Measurements from ENCODE around the gene MEGF6. TPM values are rescaled to one million over a fixed set of nuclear protein-coding genes. Genes with fewer than 3 reads are reported as not detected.

MEGF6 gene
- total RNA-seq, 1 donor from 2014 or later = 1.7 TPM

DNA sequence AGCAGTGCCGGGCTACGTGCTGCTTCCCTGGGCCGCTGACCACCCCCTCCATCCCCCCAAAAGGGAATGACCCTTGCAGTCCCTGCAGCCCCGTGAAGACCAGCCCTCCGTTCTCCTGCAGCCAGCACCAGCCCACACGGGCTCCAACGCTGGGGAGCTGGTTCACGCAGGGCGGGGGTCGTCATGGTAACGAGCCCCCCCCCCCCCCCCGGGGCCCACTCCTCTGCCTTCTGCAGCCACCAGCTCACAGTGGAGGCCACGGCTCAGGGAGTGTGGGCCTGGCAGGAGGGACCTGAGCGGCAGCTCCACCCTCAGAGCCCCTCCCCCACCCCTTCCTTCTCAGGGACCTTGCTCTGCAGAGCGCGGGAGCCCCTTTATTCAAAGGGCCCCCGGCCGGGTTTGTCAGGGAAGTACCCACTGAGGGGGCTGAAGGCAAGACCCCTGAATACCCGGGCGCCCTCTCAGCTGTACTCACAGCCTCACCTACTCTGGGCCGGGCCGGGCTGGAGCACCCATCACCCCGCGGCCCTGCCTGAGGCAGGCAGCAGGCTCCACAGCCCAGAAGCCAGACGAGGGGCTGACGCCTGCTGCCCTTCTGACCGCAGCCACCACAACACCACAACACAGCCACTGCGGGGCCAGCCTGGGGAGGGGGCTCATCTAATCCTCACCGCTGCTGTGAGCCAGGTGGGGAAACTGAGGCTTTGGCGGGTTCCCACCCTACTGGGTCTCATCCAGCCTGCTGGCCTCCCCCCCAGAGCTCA, 12.6 kb downstream of the MEGF6 start:
- Mint-ChIP-seq H3K27me3 (ENCODE audit: low read depth) (no peaks in the 10 kb centered on the region), H3K9me3 (no peaks in the 10 kb centered on the region), H3K27ac (no peak overlapping the region), H3K4me1 (ENCODE audit: low read depth) (peaks cover 8% of the 10 kb centered on the region), H3K4me3 (ENCODE audit: low read depth) (no peak overlapping the region), H3K36me3 (ENCODE audit: low read depth) (no peaks in the 10 kb centered on the region)
- intact Hi-C loops (cut with micrococcal nuclease) = no loop called here
- no peak for DNase-seq (ENCODE audit: low spot score)

DNA sequence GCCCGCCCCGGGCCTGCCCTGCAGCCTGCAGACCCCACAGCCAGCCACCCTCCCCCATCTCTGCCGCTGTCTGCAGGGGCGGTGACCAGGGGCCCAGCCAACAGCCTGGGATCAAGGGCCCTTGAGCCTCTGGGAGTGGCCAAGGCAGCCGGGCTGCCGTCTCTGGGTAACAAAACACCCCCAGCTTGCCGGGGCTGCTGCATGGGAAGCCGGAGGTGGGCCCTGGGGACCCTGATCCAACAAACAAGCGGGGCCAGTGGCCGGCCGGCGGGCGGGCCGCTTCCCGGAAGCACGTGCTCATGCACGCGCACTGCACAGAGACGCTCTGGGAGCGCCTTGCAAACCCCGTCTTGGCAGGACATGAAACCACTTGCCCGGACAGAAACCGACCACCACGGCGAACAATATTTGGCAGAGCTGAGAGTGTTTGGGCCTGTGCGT, 13.2 kb downstream of the MEGF6 start:
- Mint-ChIP-seq H3K4me3 (ENCODE audit: low read depth) (no peak overlapping the region), H3K4me1 (ENCODE audit: low read depth) (peaks cover 8% of the 10 kb centered on the region), H3K9me3 (no peaks in the 10 kb centered on the region), H3K36me3 (ENCODE audit: low read depth) (no peaks in the 10 kb centered on the region), H3K27ac (no peak overlapping the region), H3K27me3 (ENCODE audit: low read depth) (no peaks in the 10 kb centered on the region)
- intact Hi-C loops (cut with micrococcal nuclease) = no loop called here
- no peak for DNase-seq (ENCODE audit: low spot score)

DNA sequence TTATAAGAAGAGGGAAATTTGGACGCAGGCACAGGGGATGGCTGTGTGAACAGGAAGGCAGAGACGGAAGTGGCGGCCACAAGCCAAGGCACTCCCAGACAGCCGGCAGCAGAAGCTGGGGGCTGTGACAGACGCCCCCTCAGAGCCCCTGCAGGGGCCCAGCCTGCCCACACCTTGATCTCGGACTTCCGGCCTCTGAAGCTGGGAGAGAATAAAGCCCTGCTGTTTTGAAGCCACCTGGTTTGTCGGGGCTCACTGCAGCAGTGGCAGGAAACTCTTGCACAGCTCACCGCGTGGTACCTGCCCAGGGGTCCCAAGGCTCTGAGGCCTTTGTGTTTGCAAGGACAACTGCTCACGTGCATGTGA, 13.7 kb downstream of the MEGF6 start:
- no peaks in the 10 kb centered on the region for H3K9me3 Mint-ChIP-seq
- no peaks in the 10 kb centered on the region for H3K27me3 Mint-ChIP-seq (ENCODE audit: low read depth)
- intact Hi-C loops (cut with micrococcal nuclease) = no loop called here
- H3K4me1 Mint-ChIP-seq (ENCODE audit: low read depth) = peaks cover 8% of the 10 kb centered on the region
- DNase-seq (ENCODE audit: low spot score) = no peak
- H3K36me3 Mint-ChIP-seq (ENCODE audit: low read depth) = no peaks in the 10 kb centered on the region
- no peak overlapping the region for H3K4me3 Mint-ChIP-seq (ENCODE audit: low read depth)
- no peak overlapping the region for H3K27ac Mint-ChIP-seq

DNA sequence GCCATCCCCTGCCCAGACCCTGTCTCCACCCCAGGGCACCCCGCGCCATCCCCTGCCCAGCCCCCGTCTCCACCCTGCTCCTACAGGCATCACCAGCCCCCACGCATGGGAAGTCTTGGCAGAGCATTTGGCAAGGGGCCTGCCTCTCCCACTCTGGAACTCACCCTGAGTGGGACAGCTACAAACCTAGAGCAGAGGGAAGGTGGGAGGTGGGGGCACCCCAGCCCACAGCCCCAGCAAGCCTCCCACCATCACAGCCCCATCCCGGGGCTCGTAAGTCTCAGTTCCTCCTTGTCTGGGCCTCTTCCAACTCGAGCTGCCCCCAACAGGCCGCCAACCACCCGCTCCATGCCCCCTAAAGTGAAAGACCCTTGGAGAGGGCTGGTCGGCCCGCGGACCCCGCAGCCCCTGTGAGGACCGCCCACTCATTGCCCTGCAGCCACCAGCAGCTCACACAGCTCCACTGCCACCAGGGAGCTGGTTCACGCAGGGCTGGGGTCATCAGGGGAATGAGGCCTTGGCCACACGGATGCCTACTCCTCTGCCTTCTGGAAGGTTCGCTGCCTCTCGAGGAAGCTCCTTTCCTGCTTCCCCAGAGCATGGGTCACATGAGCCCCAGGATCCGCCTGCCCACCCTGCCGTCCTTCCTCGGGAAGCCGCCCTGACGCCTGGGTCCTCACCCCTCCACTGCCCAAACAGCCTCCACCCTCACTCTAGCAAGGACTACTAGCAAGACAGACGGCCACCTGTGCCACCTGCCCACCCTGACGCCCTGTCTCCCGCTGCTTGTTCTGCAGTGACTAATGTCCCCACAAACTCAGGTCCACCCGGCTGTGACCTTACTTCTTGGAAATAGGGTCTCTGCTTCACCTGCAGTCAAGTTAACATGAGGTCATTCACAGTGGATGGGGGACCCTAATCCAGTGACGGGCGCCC, 14.4 kb downstream of the MEGF6 start:
- no peak for DNase-seq (ENCODE audit: low spot score)
- Mint-ChIP-seq H3K4me3 (ENCODE audit: low read depth) (no peak overlapping the region), H3K9me3 (no peaks in the 10 kb centered on the region), H3K36me3 (ENCODE audit: low read depth) (no peaks in the 10 kb centered on the region), H3K27me3 (ENCODE audit: low read depth) (no peaks in the 10 kb centered on the region), H3K27ac (no peak overlapping the region), H3K4me1 (ENCODE audit: low read depth) (peaks cover 8% of the 10 kb centered on the region)
- intact Hi-C loops (cut with micrococcal nuclease) = no loop called here

DNA sequence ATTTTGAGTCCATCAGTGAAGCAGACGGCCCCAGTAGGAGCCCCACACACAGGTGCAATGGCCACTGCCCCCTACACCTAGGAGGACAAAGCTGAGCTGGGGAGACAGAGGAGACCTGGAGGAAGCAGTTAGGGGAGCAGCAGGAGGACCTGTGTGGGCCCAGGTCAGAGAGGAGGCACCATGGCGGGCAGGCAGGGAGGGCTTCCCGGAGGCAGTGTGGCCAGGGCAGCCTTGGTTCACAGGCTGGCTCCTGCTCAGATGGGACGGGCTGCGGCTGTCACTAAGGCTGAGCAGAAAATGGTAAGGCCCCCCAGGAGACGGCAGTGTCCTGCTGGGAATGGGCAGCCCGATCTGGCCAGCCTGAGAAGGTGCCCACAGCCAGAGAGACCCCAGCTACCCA, 15.4 kb downstream of the MEGF6 start:
- Mint-ChIP-seq H3K27me3 (ENCODE audit: low read depth) (no peaks in the 10 kb centered on the region), H3K36me3 (ENCODE audit: low read depth) (no peaks in the 10 kb centered on the region), H3K4me1 (ENCODE audit: low read depth) (peaks cover 8% of the 10 kb centered on the region), H3K4me3 (ENCODE audit: low read depth) (no peak overlapping the region), H3K9me3 (no peaks in the 10 kb centered on the region), H3K27ac (no peak overlapping the region)
- DNase-seq (ENCODE audit: low spot score) = no peak
- intact Hi-C loops (cut with micrococcal nuclease) = no loop called here

DNA sequence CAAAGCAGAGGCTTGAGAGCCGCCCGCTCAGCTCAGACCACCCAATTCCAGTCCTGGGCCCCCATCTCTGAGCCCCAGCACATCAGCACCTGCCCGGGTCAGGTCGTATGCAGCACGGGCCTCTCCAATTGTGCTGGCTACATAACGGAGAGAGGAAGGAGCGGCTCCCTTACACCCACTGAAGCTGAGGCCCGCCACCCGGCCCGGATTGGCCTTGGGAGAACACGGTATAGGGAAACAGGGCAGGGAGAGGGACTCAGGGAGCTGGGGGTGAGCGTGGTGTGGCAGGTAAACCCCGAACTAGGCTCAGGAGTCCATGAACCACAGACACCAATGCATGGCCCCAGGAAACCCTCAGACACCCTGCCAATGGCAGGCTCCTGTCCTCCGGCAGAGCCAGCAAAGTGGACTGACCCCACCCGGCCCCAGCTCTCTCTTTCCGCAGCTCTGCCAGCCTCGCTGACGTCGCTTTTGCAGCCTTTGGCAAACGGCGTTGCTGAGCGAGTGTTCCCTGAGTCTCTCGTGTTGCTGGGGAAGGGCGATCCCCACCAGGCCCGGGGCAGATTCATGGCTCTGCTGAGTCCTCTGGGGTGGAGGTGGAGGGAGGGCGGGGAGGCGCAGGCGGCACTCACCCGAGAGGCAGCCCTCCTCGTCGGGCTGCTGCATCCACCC, 16.5 kb downstream of the MEGF6 start:
- H3K36me3 Mint-ChIP-seq (ENCODE audit: low read depth) = no peaks in the 10 kb centered on the region
- H3K9me3 Mint-ChIP-seq = no peaks in the 10 kb centered on the region
- DNase-seq (ENCODE audit: low spot score) = no peak
- peaks cover 8% of the 10 kb centered on the region for H3K4me1 Mint-ChIP-seq (ENCODE audit: low read depth)
- no peaks in the 10 kb centered on the region for H3K27me3 Mint-ChIP-seq (ENCODE audit: low read depth)
- H3K4me3 Mint-ChIP-seq (ENCODE audit: low read depth) = no peak overlapping the region
- H3K27ac Mint-ChIP-seq = no peak overlapping the region
- intact Hi-C loops (cut with micrococcal nuclease) = no loop called here

DNA sequence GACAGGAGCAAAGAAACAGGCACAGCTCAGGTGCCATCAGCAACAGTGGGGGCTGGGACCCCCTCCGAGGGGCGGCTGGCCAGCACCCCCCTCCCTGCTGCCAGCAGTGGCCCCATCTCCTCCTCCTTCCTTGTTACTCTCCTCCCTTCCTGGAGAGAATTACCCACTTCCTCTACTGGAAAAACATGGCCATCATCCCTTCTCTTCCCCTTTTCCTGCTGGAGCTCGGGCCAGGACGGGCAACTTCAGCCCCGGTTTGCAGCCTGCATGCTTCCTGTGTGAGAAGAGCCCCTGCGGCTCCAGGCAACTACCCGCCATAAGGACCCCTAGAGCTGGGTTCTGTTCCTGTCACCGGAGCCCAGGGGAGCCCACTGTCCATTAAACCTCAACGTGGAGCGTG, 17.6 kb downstream of the MEGF6 start:
- intact Hi-C loops (cut with micrococcal nuclease) = no loop called here
- Mint-ChIP-seq H3K27me3 (ENCODE audit: low read depth) (no peaks in the 10 kb centered on the region), H3K4me1 (ENCODE audit: low read depth) (peaks cover 8% of the 10 kb centered on the region), H3K27ac (no peak overlapping the region), H3K36me3 (ENCODE audit: low read depth) (no peaks in the 10 kb centered on the region), H3K9me3 (no peaks in the 10 kb centered on the region), H3K4me3 (ENCODE audit: low read depth) (no peak overlapping the region)
- no peak for DNase-seq (ENCODE audit: low spot score)

DNA sequence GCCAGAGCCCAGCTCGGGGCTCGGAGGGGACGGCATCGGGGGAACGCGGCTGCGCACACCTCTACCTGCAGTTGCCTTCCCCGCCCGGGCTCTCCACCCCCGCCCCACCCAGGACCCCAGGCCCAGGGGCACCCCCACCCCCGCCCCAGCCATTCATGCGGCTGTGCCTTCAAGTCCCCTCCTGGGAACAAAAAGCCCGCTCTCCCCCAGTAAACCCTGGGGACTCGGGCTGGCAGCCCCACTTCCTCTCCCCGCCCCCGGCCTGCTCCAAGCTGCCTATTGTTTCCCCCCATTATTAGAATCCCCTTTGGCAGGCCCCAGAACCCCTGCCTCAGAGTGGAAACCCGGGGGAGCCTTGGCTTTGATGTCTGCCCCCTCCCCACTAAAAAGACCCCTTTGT, 18.0 kb downstream of the MEGF6 start:
- intact Hi-C loops (cut with micrococcal nuclease) = no loop called here
- no peaks in the 10 kb centered on the region for H3K36me3 Mint-ChIP-seq (ENCODE audit: low read depth)
- no peak overlapping the region for H3K27ac Mint-ChIP-seq
- no peak for DNase-seq (ENCODE audit: low spot score)
- H3K4me3 Mint-ChIP-seq (ENCODE audit: low read depth) = no peak overlapping the region
- no peaks in the 10 kb centered on the region for H3K9me3 Mint-ChIP-seq
- H3K4me1 Mint-ChIP-seq (ENCODE audit: low read depth) = peaks cover 8% of the 10 kb centered on the region
- no peaks in the 10 kb centered on the region for H3K27me3 Mint-ChIP-seq (ENCODE audit: low read depth)

DNA sequence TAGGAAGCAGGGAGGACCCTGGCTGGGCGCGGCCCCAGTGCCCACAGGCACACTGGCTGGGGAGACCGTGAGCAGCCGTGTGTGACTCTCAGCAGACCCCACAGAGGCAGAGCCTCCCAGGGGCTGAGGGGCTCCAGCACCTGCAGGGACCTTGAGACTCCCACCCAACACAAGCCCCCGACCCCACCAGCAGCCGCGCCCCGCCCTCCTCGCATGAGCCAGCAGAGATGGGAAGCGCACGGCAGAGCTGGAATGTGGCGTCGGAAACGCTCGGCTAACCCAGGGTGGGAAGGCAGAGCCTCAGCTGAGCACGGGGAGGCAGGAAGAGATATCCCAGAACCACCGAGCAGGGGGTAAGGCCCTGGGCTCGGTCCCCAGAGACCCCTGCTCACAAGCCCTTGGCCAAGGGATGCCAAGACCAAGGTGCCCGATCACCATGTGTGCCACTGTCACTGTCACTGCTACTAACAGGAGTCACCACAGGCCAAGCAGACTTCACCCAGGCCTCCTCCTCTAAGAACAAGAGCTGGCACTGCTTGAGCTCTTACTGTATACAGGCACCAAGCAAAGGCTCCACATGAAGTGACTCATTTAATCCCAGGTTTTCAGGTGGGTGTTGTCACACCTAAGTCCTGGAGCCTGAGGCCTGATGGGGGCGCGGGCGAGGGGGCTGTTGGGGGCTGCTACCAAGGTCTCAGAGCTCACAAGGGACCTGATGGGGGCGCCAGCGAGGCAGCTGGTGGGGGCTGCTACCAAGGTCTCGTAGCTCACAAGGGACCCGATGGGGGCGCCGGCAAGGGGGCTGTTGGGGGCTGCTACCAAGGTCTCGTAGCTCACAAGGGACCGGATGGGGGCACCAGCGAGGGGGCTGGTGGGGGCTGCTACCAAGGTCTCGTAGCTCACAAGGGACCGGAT, 20.1 kb downstream of the MEGF6 start:
- Mint-ChIP-seq H3K27me3 (ENCODE audit: low read depth) (no peaks in the 10 kb centered on the region), H3K4me1 (ENCODE audit: low read depth) (no peaks in the 10 kb centered on the region), H3K9me3 (no peaks in the 10 kb centered on the region), H3K27ac (no peak overlapping the region), H3K4me3 (ENCODE audit: low read depth) (no peak overlapping the region), H3K36me3 (ENCODE audit: low read depth) (no peaks in the 10 kb centered on the region)
- intact Hi-C loops (cut with micrococcal nuclease) = no loop called here
- DNase-seq (ENCODE audit: low spot score) = no peak

DNA sequence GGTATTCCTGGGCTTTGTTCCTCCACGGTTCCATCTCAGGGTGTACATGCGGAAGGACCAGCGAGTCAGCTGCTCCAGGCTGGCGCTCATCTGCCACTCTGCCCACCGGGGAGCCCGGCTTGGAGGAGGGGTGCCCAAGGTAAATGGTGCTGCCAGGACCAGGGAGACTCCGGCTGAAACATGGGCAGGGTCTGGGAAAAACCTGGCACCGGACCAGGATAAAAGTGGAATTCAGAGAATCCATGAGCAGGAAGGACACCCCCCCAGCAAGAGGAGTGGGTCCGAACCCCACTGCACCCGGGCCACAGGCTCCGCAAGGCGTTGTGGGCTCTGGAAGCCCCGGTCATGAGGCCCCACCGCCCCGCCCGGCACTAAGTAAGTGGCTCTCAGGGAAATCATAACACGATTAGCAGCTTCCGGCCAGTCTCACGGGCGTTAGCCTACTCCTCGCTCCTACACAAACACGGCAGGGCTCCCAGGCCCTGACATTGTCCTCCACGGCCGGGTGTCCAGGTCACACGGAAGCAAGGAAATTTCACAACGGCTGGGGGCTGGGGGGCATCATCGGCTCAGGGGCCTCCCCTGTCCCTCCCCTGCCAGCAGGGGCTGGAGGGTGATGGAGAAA, 21.1 kb downstream of the MEGF6 start:
- H3K9me3 Mint-ChIP-seq = no peaks in the 10 kb centered on the region

DNA sequence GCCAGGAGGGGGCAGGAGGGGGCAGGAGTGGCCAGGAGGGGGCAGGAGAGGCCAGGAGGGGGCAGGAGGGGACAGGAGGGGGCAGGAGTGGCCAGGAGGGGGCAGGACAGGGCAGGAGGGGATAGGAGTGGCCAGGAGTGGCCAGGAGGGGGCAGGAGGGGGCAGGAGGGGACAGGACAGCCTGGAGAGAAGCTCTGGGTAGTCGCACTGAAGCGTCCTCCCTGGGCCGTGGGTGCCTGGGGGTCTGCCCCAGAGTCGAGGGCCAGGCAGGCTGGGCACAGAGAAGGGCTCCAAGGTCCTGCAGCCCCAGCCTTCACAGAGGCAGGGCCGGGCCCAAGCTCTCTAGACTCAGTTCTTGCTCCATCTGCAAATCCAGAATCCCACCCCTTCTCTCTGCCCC, 22.9 kb downstream of the MEGF6 start:
- H3K27ac Mint-ChIP-seq = no peak overlapping the region
- H3K27me3 Mint-ChIP-seq (ENCODE audit: low read depth) = no peaks in the 10 kb centered on the region
- H3K9me3 Mint-ChIP-seq = no peaks in the 10 kb centered on the region
- H3K4me3 Mint-ChIP-seq (ENCODE audit: low read depth) = no peak overlapping the region
- H3K36me3 Mint-ChIP-seq (ENCODE audit: low read depth) = no peaks in the 10 kb centered on the region
- no peak for DNase-seq (ENCODE audit: low spot score)
- no peaks in the 10 kb centered on the region for H3K4me1 Mint-ChIP-seq (ENCODE audit: low read depth)
- intact Hi-C loops (cut with micrococcal nuclease) = no loop called here

More for the DNA sequence above, 21.1 kb downstream of the MEGF6 start:
- Mint-ChIP-seq H3K36me3 (ENCODE audit: low read depth) (no peaks in the 10 kb centered on the region), H3K27ac (no peak overlapping the region), H3K4me1 (ENCODE audit: low read depth) (no peaks in the 10 kb centered on the region), H3K27me3 (ENCODE audit: low read depth) (no peaks in the 10 kb centered on the region), H3K4me3 (ENCODE audit: low read depth) (no peak overlapping the region)
- DNase-seq (ENCODE audit: low spot score) = no peak
- intact Hi-C loops (cut with micrococcal nuclease) = no loop called here
